Measurements from ENCODE around the gene UGT1A5. TPM values are rescaled to one million over a fixed set of nuclear protein-coding genes. Genes with fewer than 3 reads are reported as not detected.

The UGT1A5 gene
- polyA plus RNA-seq, result not detected

- Mint-ChIP-seq H3K27me3 (ENCODE audit: low read depth in 3 of 3) (peaks cover 0 to 15% (median 2%) of the 10 kb centered on the region in 3 donors), H3K4me3 (no peak within 1 kb of the TSS), H3K36me3 (no peaks in the 10 kb centered on the region), H3K27ac (no peak within 1 kb of the TSS), H3K4me1 (no peaks in the 10 kb centered on the region), H3K9me3 (peaks cover 0 to 2% (median 0%) of the 10 kb centered on the region in 6 donors)
- no peak for DNase-seq
Measured at GRCh38 chr2:233712611-233713261, at the start of gene UGT1A5. Gene UGT1A5 (plus strand): TSS chr2:233712907. CDS start chr2:233712992, 85 bp downstream.

DNA sequence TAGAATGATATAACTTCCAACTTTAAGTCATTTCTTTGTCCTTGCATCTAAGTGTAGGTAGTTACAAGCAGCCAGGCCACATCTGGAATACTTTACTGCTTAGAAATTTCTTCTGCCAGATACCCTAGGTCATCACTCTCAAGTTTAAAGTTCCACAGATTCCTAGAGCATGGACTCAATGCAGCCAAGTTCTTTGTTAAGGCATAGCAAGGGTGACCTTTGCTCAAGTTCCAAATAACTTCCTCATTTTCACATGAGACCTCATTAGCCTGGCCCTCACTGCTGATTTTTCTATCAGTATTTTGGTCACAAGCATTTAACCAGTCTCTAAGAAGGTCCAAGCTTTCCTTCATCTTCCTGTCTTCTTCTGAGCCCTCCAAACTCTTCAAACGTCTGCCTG is 48.8 kb upstream of the UGT1A5 start:
- peaks cover 0 to 8% (median 0%) of the 10 kb centered on the region in 6 donors for H3K9me3 Mint-ChIP-seq
- H3K36me3 Mint-ChIP-seq, result no peaks in the 10 kb centered on the region
- H3K27ac Mint-ChIP-seq, result no peak overlapping the region
- no peak overlapping the region for H3K4me3 Mint-ChIP-seq
- peaks cover 2 to 27% (median 6%) of the 10 kb centered on the region in 3 donors for H3K27me3 Mint-ChIP-seq (ENCODE audit: low read depth in 3 of 3)
- DNase-seq, result no peak
- no peaks in the 10 kb centered on the region for H3K4me1 Mint-ChIP-seq

DNA sequence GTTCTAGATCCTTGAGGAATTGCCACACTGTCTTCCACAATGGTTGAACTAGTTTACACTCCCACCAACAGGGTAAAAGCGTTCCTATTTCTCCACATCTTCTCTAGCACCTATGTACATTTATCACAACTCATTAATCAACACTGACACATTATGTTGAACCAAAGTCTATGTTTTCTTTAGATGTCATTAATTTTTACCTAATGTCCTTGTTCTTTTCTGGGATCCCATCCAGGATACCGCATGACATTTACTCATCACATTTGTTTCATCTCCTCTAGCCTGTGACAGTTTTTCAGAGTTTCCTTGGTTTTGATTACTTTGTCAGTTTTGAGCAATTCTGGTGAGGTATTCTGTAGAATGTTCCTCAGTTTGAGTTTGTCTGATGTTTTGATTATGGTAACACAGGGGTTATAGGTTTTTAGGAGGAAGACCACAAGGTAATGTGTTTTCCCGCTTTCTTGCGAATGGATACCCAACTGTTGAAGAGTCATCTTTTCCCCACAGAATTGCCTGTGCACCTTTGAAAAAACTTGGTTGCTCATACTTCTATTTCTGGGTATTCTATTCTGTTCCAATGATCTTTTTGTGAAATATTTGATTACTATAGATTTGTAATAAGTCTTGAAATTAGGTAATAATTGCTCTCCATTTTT is 44.0 kb upstream of the UGT1A5 start:
- Mint-ChIP-seq H3K9me3 (peaks cover 0 to 8% (median 0%) of the 10 kb centered on the region in 6 donors), H3K4me3 (no peak overlapping the region), H3K36me3 (no peaks in the 10 kb centered on the region), H3K27me3 (ENCODE audit: low read depth in 3 of 3) (peaks cover 1 to 15% (median 5%) of the 10 kb centered on the region in 3 donors), H3K4me1 (no peaks in the 10 kb centered on the region), H3K27ac (no peak overlapping the region)
- no peak for DNase-seq

DNA sequence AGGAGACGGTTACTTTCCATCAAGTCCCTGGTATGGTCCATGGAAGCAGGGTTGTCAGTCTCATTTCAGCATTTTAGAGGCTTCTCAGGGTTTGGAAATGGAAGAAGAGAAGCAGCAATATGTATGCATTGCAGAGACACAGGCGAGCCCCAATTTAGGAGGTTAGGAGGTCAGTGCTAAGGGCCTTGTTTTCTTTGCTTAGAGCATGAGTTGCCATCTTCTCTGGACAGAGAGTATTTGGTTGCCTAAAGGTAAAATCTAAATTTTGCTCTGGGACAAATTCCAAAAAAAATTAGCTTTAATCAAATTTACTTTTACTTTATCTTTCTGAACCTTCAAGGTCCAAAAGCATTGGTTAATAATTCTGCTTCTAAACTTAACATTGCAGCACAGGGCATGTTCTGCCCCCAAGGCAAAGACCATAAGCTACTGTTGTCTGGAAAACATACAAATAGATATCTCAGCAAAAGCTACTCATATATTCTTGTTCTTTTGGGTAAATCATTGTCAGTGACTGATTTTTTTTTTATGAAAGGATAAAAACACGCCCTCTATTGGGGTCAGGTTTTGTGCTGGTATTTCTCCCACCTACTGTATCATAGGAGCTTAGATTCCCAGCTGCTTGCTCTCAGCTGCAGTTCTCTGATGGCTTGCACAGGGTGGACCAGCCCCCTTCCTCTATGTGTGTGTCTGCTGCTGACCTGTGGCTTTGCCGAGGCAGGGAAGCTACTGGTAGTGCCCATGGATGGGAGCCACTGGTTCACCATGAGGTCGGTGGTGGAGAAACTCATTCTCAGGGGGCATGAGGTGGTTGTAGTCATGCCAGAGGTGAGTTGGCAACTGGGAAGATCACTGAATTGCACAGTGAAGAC is 41.2 kb upstream of the UGT1A5 start, which contains the start of gene UGT1A9:
Gene UGT1A9, plus strand, starts transcription at position 609 of the 872 bp plus-strand sequence. Its CDS starts 37 bp downstream, at position 646.
- no peak within 1 kb of the TSS for H3K27ac Mint-ChIP-seq
- DNase-seq, result no peak
- H3K27me3 Mint-ChIP-seq (ENCODE audit: low read depth in 3 of 3), result peaks cover 1 to 8% (median 2%) of the 10 kb centered on the region in 3 donors
- H3K4me3 Mint-ChIP-seq, result no peak within 1 kb of the TSS
- peaks cover 0 to 3% (median 0%) of the 10 kb centered on the region in 6 donors for H3K9me3 Mint-ChIP-seq
- no peaks in the 10 kb centered on the region for H3K36me3 Mint-ChIP-seq
- no peaks in the 10 kb centered on the region for H3K4me1 Mint-ChIP-seq

- no peaks in the 10 kb centered on the region for H3K36me3 Mint-ChIP-seq
- no peak overlapping the region for H3K4me3 Mint-ChIP-seq
- H3K27me3 Mint-ChIP-seq (ENCODE audit: low read depth in 3 of 3), result peaks cover 1 to 8% (median 4%) of the 10 kb centered on the region in 3 donors
- no peak overlapping the region for H3K27ac Mint-ChIP-seq
- peaks cover 0 to 3% (median 0%) of the 10 kb centered on the region in 6 donors for H3K9me3 Mint-ChIP-seq
- DNase-seq, result no peak
- no peaks in the 10 kb centered on the region for H3K4me1 Mint-ChIP-seq
Measured at GRCh38 chr2:233672886-233673285, 39.8 kb upstream of the UGT1A5 start.

DNA sequence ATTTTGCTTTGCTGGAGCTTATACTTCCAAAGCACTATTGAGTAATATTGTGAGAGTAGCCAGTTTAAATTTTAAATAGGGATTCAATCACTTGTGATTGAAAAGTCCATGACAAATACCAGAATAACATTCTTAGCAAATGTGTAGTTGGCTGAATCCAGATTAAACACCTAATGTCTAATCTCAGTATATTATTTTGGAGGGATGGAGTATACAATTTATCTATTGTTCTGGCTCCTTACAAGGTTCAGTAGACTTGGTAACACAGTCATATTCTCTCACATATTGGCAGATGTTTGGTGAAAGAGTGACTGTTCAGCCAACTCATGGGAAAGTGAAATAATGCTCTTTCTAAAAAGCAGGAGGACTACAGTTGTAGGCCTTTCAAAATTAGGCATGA is 38.8 kb upstream of the UGT1A5 start:
- no peak for DNase-seq
- peaks cover 1 to 7% (median 4%) of the 10 kb centered on the region in 3 donors for H3K27me3 Mint-ChIP-seq (ENCODE audit: low read depth in 3 of 3)

DNA sequence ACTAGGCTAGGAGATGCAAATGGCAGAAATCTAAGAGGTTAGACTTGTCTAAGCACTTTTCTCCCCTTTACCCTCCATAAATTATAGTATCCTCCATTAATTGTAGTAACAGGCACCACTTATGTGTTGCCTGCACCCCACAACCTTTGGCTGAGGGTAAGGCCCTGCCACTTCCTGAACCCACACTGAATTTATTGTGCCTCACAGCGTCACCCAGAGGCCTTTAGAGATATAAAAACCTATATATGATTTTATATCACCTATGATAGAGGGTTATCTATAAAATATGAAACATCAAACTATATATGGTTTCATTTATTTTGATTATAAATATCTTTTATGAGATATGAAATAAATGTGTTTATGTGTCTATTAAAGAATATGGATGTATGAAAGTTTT is 38.4 kb upstream of the UGT1A5 start:
- Mint-ChIP-seq H3K9me3 (no peaks in the 10 kb centered on the region), H3K4me3 (no peak overlapping the region), H3K27me3 (ENCODE audit: low read depth in 3 of 3) (peaks cover 1 to 7% (median 4%) of the 10 kb centered on the region in 3 donors), H3K36me3 (no peaks in the 10 kb centered on the region), H3K4me1 (no peaks in the 10 kb centered on the region), H3K27ac (no peak overlapping the region)
- no peak for DNase-seq

More for the DNA sequence above, 38.8 kb upstream of the UGT1A5 start:
- Mint-ChIP-seq H3K27ac (no peak overlapping the region), H3K36me3 (no peaks in the 10 kb centered on the region), H3K4me3 (no peak overlapping the region), H3K4me1 (no peaks in the 10 kb centered on the region), H3K9me3 (no peaks in the 10 kb centered on the region)

DNA sequence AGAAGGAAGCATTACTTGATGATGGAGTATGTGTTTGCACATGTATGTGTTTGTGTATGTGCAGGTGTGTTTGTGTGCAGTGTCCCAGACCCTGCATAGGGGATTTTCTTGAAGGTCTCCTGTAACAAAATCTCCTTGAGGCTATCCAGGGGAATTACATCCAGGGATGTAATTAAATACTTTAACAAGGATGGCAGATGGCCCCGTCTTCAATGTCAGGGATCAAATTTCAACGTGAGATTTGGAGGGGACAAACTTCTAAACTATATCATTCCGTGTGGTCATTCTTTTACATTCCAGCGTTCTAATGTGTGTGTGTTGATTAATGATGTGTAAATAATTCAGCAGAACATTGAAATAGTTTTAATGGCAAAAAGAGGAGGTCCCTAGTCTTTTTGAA is 37.7 kb upstream of the UGT1A5 start:
- H3K4me1 Mint-ChIP-seq, result no peaks in the 10 kb centered on the region
- H3K9me3 Mint-ChIP-seq, result no peaks in the 10 kb centered on the region
- no peak overlapping the region for H3K4me3 Mint-ChIP-seq
- H3K27me3 Mint-ChIP-seq (ENCODE audit: low read depth in 3 of 3), result peaks cover 1 to 7% (median 6%) of the 10 kb centered on the region in 3 donors
- no peak overlapping the region for H3K27ac Mint-ChIP-seq
- H3K36me3 Mint-ChIP-seq, result no peaks in the 10 kb centered on the region
- DNase-seq, result no peak

GRCh38 chr2:233676046-233676445 is 36.7 kb upstream of the UGT1A5 start:
- H3K4me3 Mint-ChIP-seq, result no peak overlapping the region
- no peaks in the 10 kb centered on the region for H3K4me1 Mint-ChIP-seq
- H3K36me3 Mint-ChIP-seq, result no peaks in the 10 kb centered on the region
- no peaks in the 10 kb centered on the region for H3K9me3 Mint-ChIP-seq
- H3K27me3 Mint-ChIP-seq (ENCODE audit: low read depth in 3 of 3), result peaks cover 0 to 6% (median 5%) of the 10 kb centered on the region in 3 donors
- DNase-seq, result no peak
- H3K27ac Mint-ChIP-seq, result no peak overlapping the region

GRCh38 chr2:233679196-233679595 is 33.5 kb upstream of the UGT1A5 start:
- peaks cover 0 to 7% (median 5%) of the 10 kb centered on the region in 3 donors for H3K27me3 Mint-ChIP-seq (ENCODE audit: low read depth in 3 of 3)
- no peaks in the 10 kb centered on the region for H3K9me3 Mint-ChIP-seq
- DNase-seq, result no peak
- no peaks in the 10 kb centered on the region for H3K36me3 Mint-ChIP-seq
- no peak overlapping the region for H3K4me3 Mint-ChIP-seq
- H3K27ac Mint-ChIP-seq, result no peak overlapping the region
- H3K4me1 Mint-ChIP-seq, result no peaks in the 10 kb centered on the region

- Mint-ChIP-seq H3K27me3 (ENCODE audit: low read depth in 3 of 3) (peaks cover 0 to 9% (median 7%) of the 10 kb centered on the region in 3 donors), H3K4me3 (no peak overlapping the region), H3K9me3 (no peaks in the 10 kb centered on the region), H3K36me3 (no peaks in the 10 kb centered on the region), H3K4me1 (peaks cover 4 to 9% of the 10 kb centered on the region in 2 donors), H3K27ac (no peak overlapping the region)
- DNase-seq, result no peak
Measured at GRCh38 chr2:233680361-233681045, 32.2 kb upstream of the UGT1A5 start.

- peaks cover 0 to 2% (median 0%) of the 10 kb centered on the region in 3 donors for H3K36me3 Mint-ChIP-seq
Measured at GRCh38 chr2:233681521-233682099, 31.1 kb upstream of the UGT1A5 start, which contains the start of gene UGT1A7. Gene UGT1A7 (plus strand): TSS chr2:233681901. CDS start chr2:233681938, 37 bp downstream.

DNA sequence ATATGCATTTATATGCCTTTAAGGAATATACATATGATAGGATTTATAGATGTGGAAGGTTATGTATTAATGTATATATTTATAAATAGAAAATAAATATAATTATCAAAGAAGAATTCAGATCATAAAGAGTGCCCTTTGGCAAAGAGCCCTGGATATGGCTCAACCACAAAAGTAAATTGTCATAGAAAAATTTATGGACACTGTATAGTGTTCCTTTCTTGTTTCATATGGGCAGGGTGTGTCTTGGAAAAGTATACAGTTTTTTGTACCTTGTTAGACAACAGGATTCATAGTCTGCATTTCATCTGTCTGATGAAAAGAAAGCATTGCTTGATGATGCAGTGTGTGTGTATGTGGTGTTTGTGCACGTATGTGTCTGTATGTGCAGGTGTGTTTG is 28.1 kb upstream of the UGT1A5 start:
- H3K36me3 Mint-ChIP-seq, result peaks cover 0 to 5% (median 0%) of the 10 kb centered on the region in 3 donors
- no peak overlapping the region for H3K4me3 Mint-ChIP-seq
- DNase-seq, result no peak
- H3K27me3 Mint-ChIP-seq (ENCODE audit: low read depth in 3 of 3), result peaks cover 0 to 9% (median 6%) of the 10 kb centered on the region in 3 donors
- no peaks in the 10 kb centered on the region for H3K9me3 Mint-ChIP-seq
- no peak overlapping the region for H3K27ac Mint-ChIP-seq
- H3K4me1 Mint-ChIP-seq, result peaks cover 4 to 11% of the 10 kb centered on the region in 2 donors

More at GRCh38 chr2:233681521-233682099, 31.1 kb upstream of the UGT1A5 start, which contains the start of gene UGT1A7:
- no peak within 1 kb of the TSS for H3K4me3 Mint-ChIP-seq
- no peaks in the 10 kb centered on the region for H3K9me3 Mint-ChIP-seq
- no peak for DNase-seq
- H3K27me3 Mint-ChIP-seq (ENCODE audit: low read depth in 3 of 3), result peaks cover 0 to 12% (median 7%) of the 10 kb centered on the region in 3 donors
- peaks cover 4 to 11% of the 10 kb centered on the region in 2 donors for H3K4me1 Mint-ChIP-seq
- H3K27ac Mint-ChIP-seq, result no peak within 1 kb of the TSS

Measured in immature natural killer cell (primary cell).